ENCODE measurements around the gene BMPR2. TPM values are rescaled to one million over a fixed set of nuclear protein-coding genes. Genes with fewer than 3 reads are reported as not detected.

The BMPR2 gene
- total and polyA plus RNA-seq, 3 donors from 2014 or later = 25.4 to 61.3 (median 53.5) TPM

- no peak overlapping the region for H3K27ac ChIP-seq
- intact Hi-C loops (cut with DNase I; ENCODE audit: low total_unique reads) = no loop called here
- H3K36me3 ChIP-seq (ENCODE audit: low read depth, missing control alignments) = no peaks in the 10 kb centered on the region
- no peak overlapping the region for H3K4me3 ChIP-seq
- H3K4me1 ChIP-seq = no peaks in the 10 kb centered on the region
- 66 to 73% methylated on average over 2 of the region's 2 CpGs for WGBS, 2 donors
- no peaks in the 10 kb centered on the region for H3K27me3 ChIP-seq
- DNase-seq = no peak
- no peaks in the 10 kb centered on the region for H3K9me3 ChIP-seq
- TF ChIP-seq CTCF (IDR thresholded peaks at IDR 0.05) (no peak), POLR2A (IDR thresholded peaks at IDR 0.05) (no peak)
Measured at GRCh38 chr2:202508686-202509085, 132.6 kb downstream of the BMPR2 start.

GRCh38 chr2:202510911-202511310, 134.8 kb downstream of the BMPR2 start:
- H3K27ac ChIP-seq = no peak overlapping the region
- H3K4me1 ChIP-seq = no peaks in the 10 kb centered on the region
- no peaks in the 10 kb centered on the region for H3K36me3 ChIP-seq (ENCODE audit: low read depth, missing control alignments)
- TF ChIP-seq POLR2A (IDR thresholded peaks at IDR 0.05) (no peak), CTCF (IDR thresholded peaks at IDR 0.05) (no peak)
- no peak overlapping the region for H3K4me3 ChIP-seq
- no peak for DNase-seq
- 89 to 92% methylated on average over 3 of the region's 3 CpGs for WGBS, 2 donors
- intact Hi-C loops (cut with DNase I; ENCODE audit: low total_unique reads) = no loop called here
- no peaks in the 10 kb centered on the region for H3K9me3 ChIP-seq
- H3K27me3 ChIP-seq = no peaks in the 10 kb centered on the region

- Histone ChIP-seq H3K27me3 (no peaks in the 10 kb centered on the region), H3K9me3 (no peaks in the 10 kb centered on the region), H3K4me1 (no peaks in the 10 kb centered on the region), H3K36me3 (ENCODE audit: low read depth, missing control alignments) (no peaks in the 10 kb centered on the region), H3K27ac (no peak overlapping the region), H3K4me3 (no peak overlapping the region)
- intact Hi-C loops (cut with DNase I; ENCODE audit: low total_unique reads) = no loop called here
- no peak for TF ChIP-seq CTCF (IDR thresholded peaks at IDR 0.05)
- DNase-seq = no peak
- 94 to 97% methylated on average over 2 of the region's 2 CpGs for WGBS, 2 donors
Measured at GRCh38 chr2:202512176-202512575, 136.0 kb downstream of the BMPR2 start.

- H3K9me3 ChIP-seq = no peaks in the 10 kb centered on the region
- no peak for DNase-seq
- WGBS, 2 donors = 93 to 94% methylated on average over 3 of the region's 3 CpGs
- no peaks in the 10 kb centered on the region for H3K27me3 ChIP-seq
- no peaks in the 10 kb centered on the region for H3K4me1 ChIP-seq
- intact Hi-C loops (cut with DNase I; ENCODE audit: low total_unique reads) = no loop called here
- H3K27ac ChIP-seq = no peak overlapping the region
- no peak for TF ChIP-seq CTCF (IDR thresholded peaks at IDR 0.05)
- TF ChIP-seq POLR2A (IDR thresholded peaks at IDR 0.05) = no peak
- H3K36me3 ChIP-seq (ENCODE audit: low read depth, missing control alignments) = no peaks in the 10 kb centered on the region
- no peak overlapping the region for H3K4me3 ChIP-seq
Measured at GRCh38 chr2:202514732-202515131, 138.6 kb downstream of the BMPR2 start.

DNA sequence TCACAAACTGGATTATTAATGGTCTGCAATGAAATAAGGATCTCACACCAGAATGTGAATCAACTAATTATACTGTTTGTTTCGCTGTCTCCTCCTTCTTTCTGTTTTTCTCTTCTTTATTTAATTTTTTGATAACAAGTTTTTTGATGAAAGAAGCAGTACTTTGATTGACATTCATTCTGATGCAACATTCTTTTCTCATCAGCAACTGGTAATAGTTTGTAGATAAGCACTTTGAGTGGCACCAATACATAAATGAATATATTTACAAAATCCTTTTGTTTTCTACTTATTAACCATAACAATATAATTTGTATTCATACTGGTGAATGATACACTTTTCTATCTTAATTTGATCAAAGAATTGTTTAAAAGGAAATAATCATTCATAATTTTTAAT, 143.3 kb downstream of the BMPR2 start:
- no peak for DNase-seq
- WGBS, 2 donors = 96 to 100% methylated on average over 1 of the region's 1 CpG
- H3K36me3 ChIP-seq (ENCODE audit: low read depth, missing control alignments) = no peaks in the 10 kb centered on the region
- TF ChIP-seq CTCF (IDR thresholded peaks at IDR 0.05) (no peak), POLR2A (IDR thresholded peaks at IDR 0.05) (no peak)
- H3K4me3 ChIP-seq = no peak overlapping the region
- no peaks in the 10 kb centered on the region for H3K9me3 ChIP-seq
- no peak overlapping the region for H3K27ac ChIP-seq
- intact Hi-C loops (cut with DNase I; ENCODE audit: low total_unique reads) = no loop called here
- no peaks in the 10 kb centered on the region for H3K27me3 ChIP-seq
- H3K4me1 ChIP-seq = no peaks in the 10 kb centered on the region

All from testis (tissue), 3 donors.